IMR-90 (cell line): ENCODE measurements around the gene ALAS1. TPM values are rescaled to one million over a fixed set of nuclear protein-coding genes. Genes with fewer than 3 reads are reported as not detected.

Experiments
- ATAC-seq: fragments of 200-7000 bp; cut with Tn5 transposase; 2 replicates; pipeline ENCODE4 v1.9.1; 2020; ENCODE audit warnings: low read depth, mild to moderate bottlenecking, moderate library complexity
- BruUV-seq: library from RNA; stranded (reverse); fragments of 400-500 nt; replicated peaks from 2 replicates; lab custom pipeline; 2021; lab: Mats Ljungman, UMichigan
- CTCF ChIA-PET: fragments of 300-600 bp; formaldehyde crosslinking; extraction: SDS; loops from one replicate; lab custom pipeline; 2021; ENCODE audit warnings: antibody characterized with exemption; lab: Yijun Ruan, JAX
- POLR2A ChIA-PET: fragments of 300-600 bp; sonication (Branson Sonifier 250); formaldehyde crosslinking; loops from one replicate; lab custom pipeline; 2022; ENCODE audit warnings: antibody characterized with exemption; ENCODE audit not compliant: unreplicated experiment; lab: Charles Lee
- DNase-seq: peaks from one replicate; pipeline ENCODE4 v3.0.0; 2013
- H2AFZ ChIP-seq: replicated peaks from 2 replicates; pipeline ENCODE3; 2013; ENCODE audit warnings: low read length, mild to moderate bottlenecking; ENCODE audit not compliant: poor library complexity
- H2AK5ac ChIP-seq: 2 replicates; pipeline ENCODE4 v1.6.1; 2013; ENCODE audit warnings: low read depth, low read length, inconsistent platforms
- H2AK9ac ChIP-seq: replicated peaks from 2 replicates; pipeline ENCODE3; 2013; ENCODE audit warnings: mild to moderate bottlenecking, low read depth, low read length, moderate library complexity; ENCODE audit not compliant: poor library complexity
- H2BK120ac ChIP-seq: 2 replicates; pipeline ENCODE4 v1.6.1; 2013; ENCODE audit warnings: low read depth, low read length, inconsistent platforms
- H2BK15ac ChIP-seq: 3 replicates; pipeline ENCODE4 v1.6.1; 2013; ENCODE audit warnings: low read depth, low read length, inconsistent platforms
- H2BK20ac ChIP-seq: 2 replicates; pipeline ENCODE4 v1.6.1; 2013; ENCODE audit warnings: low read depth, mild to moderate bottlenecking, inconsistent platforms, low read length, moderate library complexity
- H2BK5ac ChIP-seq: 2 replicates; pipeline ENCODE4 v1.6.1; 2013; ENCODE audit warnings: mild to moderate bottlenecking, low read depth, low read length, inconsistent platforms; ENCODE audit not compliant: poor library complexity, severe bottlenecking
- H3K14ac ChIP-seq: replicated peaks from 2 replicates; pipeline ENCODE4 v1.6.1; 2013; ENCODE audit warnings: low read depth, low read length, inconsistent platforms
- H3K18ac ChIP-seq: 2 replicates; pipeline ENCODE4 v1.6.1; 2013; ENCODE audit warnings: low read depth, low read length, control low read depth
- H3K23ac ChIP-seq: 2 replicates; pipeline ENCODE4 v1.6.1; 2013; ENCODE audit warnings: low read depth, low read length, inconsistent platforms
- H3K27ac ChIP-seq: 2 replicates; pipeline ENCODE4 v1.5.1; 2013; ENCODE audit warnings: mild to moderate bottlenecking, control low read depth, low read length; ENCODE audit not compliant: insufficient read depth
- H3K27me3 ChIP-seq: 2 replicates; pipeline ENCODE4 v1.6.1; 2013; ENCODE audit warnings: low read length; ENCODE audit not compliant: control insufficient read depth, insufficient read depth
- H3K36me3 ChIP-seq: 2 replicates; pipeline ENCODE4 v1.6.1; 2013; ENCODE audit warnings: low read length, mixed read lengths; ENCODE audit not compliant: control insufficient read depth, insufficient read depth
- H3K4ac ChIP-seq: 2 replicates; pipeline ENCODE4 v1.6.1; 2013; ENCODE audit warnings: low read depth, low read length, inconsistent platforms
- H3K4me1 ChIP-seq: 2 replicates; pipeline ENCODE4 v1.6.1; 2013; ENCODE audit warnings: low read length, mixed read lengths; ENCODE audit not compliant: control insufficient read depth, insufficient read depth
- H3K4me2 ChIP-seq: 2 replicates; pipeline ENCODE4 v1.6.1; 2013; ENCODE audit warnings: low read depth, mild to moderate bottlenecking, control low read depth, low read length, moderate library complexity
- H3K4me3 ChIP-seq: 2 replicates; pipeline ENCODE4 v1.5.1; 2013; ENCODE audit warnings: low read depth, mild to moderate bottlenecking, control low read depth, low read length, moderate library complexity; ENCODE audit not compliant: insufficient read depth
- H3K56ac ChIP-seq: 2 replicates; pipeline ENCODE4 v1.6.1; 2013; ENCODE audit warnings: low read length, inconsistent platforms; ENCODE audit not compliant: insufficient read depth; ENCODE audit errors: extremely low read depth
- H3K79me1 ChIP-seq, 2 experiments: 2 replicates each; pipeline ENCODE4 v1.6.1; 2013; ENCODE audit warnings: low read length in 2 of 2, inconsistent platforms in 1 of 2, low read depth in 1 of 2
- H3K9ac ChIP-seq: 2 replicates; pipeline ENCODE4 v1.6.1; 2013; ENCODE audit warnings: low read depth, low read length, control low read depth
- H3K9me1 ChIP-seq: 2 replicates; pipeline ENCODE4 v1.6.1; 2013; ENCODE audit warnings: low read length, inconsistent platforms; ENCODE audit not compliant: insufficient read depth
- H3K9me3 ChIP-seq: 2 replicates; pipeline ENCODE4 v1.6.1; 2013; ENCODE audit warnings: low read length; ENCODE audit not compliant: control insufficient read depth, insufficient read depth
- H4K20me1 ChIP-seq: 2 replicates; pipeline ENCODE4 v1.6.1; 2013; ENCODE audit warnings: low read length, inconsistent platforms; ENCODE audit not compliant: insufficient read depth
- H4K5ac ChIP-seq: 2 replicates; pipeline ENCODE4 v1.6.1; 2013; ENCODE audit warnings: mild to moderate bottlenecking, low read depth, low read length, control low read depth
- H4K8ac ChIP-seq, 2 experiments: 2 replicates each; pipeline ENCODE4 v1.6.1; 2013; ENCODE audit warnings: low read depth in 2 of 2, low read length in 2 of 2, control low read depth in 1 of 2, inconsistent platforms in 1 of 2
- H4K91ac ChIP-seq: 2 replicates; pipeline ENCODE4 v1.6.1; 2013; ENCODE audit warnings: low read depth, low read length, inconsistent platforms; ENCODE audit not compliant: insufficient read depth
- BHLHE40 ChIP-seq: fragments of 150-350 bp; IDR thresholded peaks from 2 replicates; pipeline ENCODE4 v1.6.1; 2016; ENCODE audit warnings: mild to moderate bottlenecking, low read depth, low read length
- CEBPB ChIP-seq: IDR thresholded peaks from 2 replicates; pipeline ENCODE4 v1.6.1; 2012; ENCODE audit warnings: low read depth, low read length, improper control_type of control experiment
- CTCF ChIP-seq: conservative IDR thresholded peaks from 2 replicates; pipeline ENCODE4 v1.5.1; 2012; ENCODE audit warnings: mild to moderate bottlenecking, low read depth, low read length, improper control_type of control experiment
- ELK1 ChIP-seq: fragments of 150-350 bp; IDR thresholded peaks from 2 replicates; pipeline ENCODE4 v1.6.1; 2016; ENCODE audit warnings: low read depth, mild to moderate bottlenecking, low read length, moderate library complexity, borderline replicate concordance
- FOS ChIP-seq: fragments of 150-350 bp; IDR thresholded peaks from 2 replicates; pipeline ENCODE4 v1.6.1; 2016; ENCODE audit warnings: low read depth, low read length
- MAZ ChIP-seq: IDR thresholded peaks from 2 replicates; pipeline ENCODE4 v1.6.1; 2012; ENCODE audit warnings: low read depth, mild to moderate bottlenecking, low read length, improper control_type of control experiment, moderate library complexity, borderline replicate concordance
- MXI1 ChIP-seq: IDR thresholded peaks from 2 replicates; pipeline ENCODE4 v1.6.1; 2012; ENCODE audit warnings: low read depth, mild to moderate bottlenecking, low read length, moderate library complexity, borderline replicate concordance
- NFE2L2 ChIP-seq: fragments of 150-350 bp; IDR thresholded peaks from 2 replicates; pipeline ENCODE4 v1.6.1; 2016; ENCODE audit warnings: low read depth, mild to moderate bottlenecking, low read length
- POLR2A ChIP-seq: IDR thresholded peaks from 2 replicates; pipeline ENCODE4 v1.6.1; 2012; ENCODE audit warnings: mild to moderate bottlenecking, low read depth, low read length
- RAD21 ChIP-seq: IDR thresholded peaks from 2 replicates; pipeline ENCODE4 v1.6.1; 2012; ENCODE audit warnings: low read length, improper control_type of control experiment
- RCOR1 ChIP-seq: IDR thresholded peaks from 2 replicates; pipeline ENCODE4 v1.6.1; 2012; ENCODE audit warnings: mild to moderate bottlenecking, low read length, improper control_type of control experiment; ENCODE audit not compliant: insufficient replicate concordance
- RFX5 ChIP-seq: IDR thresholded peaks from 2 replicates; pipeline ENCODE4 v1.8.0; 2012; ENCODE audit warnings: low read depth, mild to moderate bottlenecking, low read length, moderate library complexity
- SMC3 ChIP-seq: fragments of 150-350 bp; IDR thresholded peaks from 2 replicates; pipeline ENCODE4 v1.6.1; 2016; ENCODE audit warnings: low read depth, mild to moderate bottlenecking, antibody characterized with exemption, low read length, moderate library complexity
- USF2 ChIP-seq: fragments of 150-350 bp; IDR thresholded peaks from 2 replicates; pipeline ENCODE4 v1.6.1; 2017; ENCODE audit warnings: mild to moderate bottlenecking, antibody characterized with exemption, low read length, low read depth
- WGBS, 2 experiments: methylation state at CpG; one replicate each; pipeline versions ENCODE4 v1.1.5 to v1.1.7; 2013; ENCODE audit warnings: missing lambda C conversion rate in 2 of 2; ENCODE audit not compliant: insufficient read length in 1 of 2; ENCODE audit errors: extremely low coverage in 2 of 2; 5-methylcytosine and 5-hydroxymethylcytosine counted together
- dilution Hi-C: fragments of 300-500 bp; cut with HindIII; formaldehyde crosslinking; loops from one replicate; pipeline ENCODE4 v1.14.3; 2018; ENCODE audit warnings: low sequenced_read_pairs; ENCODE audit not compliant: unreplicated experiment
- in situ Hi-C: fragments of 300-500 bp; cut with MboI; formaldehyde crosslinking; loops from 3 replicates; pipeline ENCODE4 v1.14.3; 2019; ENCODE audit warnings: low sequenced_read_pairs, inconsistent platforms, mixed read lengths
- intact Hi-C: fragments of 100-400 bp; cut with micrococcal nuclease; formaldehyde crosslinking; loops from 2 replicates; pipeline ENCODE4 v1.10.0; 2022
- polyA plus RNA-seq, 3 experiments: library from polyadenylated mRNA; depleted of rRNA; stranded (reverse); fragments of >200 nt; gene quantifications; 2 replicates each; pipeline ENCODE4 v1.2.3, GENCODE V29; 2012; ENCODE audit warnings: low replicate concordance in 1 of 3
- total RNA-seq: library from RNA; depleted of rRNA; stranded (reverse); fragments of >200 nt; gene quantifications from 2 replicates; pipeline ENCODE4 v1.2.3, GENCODE V29; 2012

The ALAS1 gene
- total and polyA plus RNA-seq, 2 of the 4 experiments (the other 2 are of a cell fraction) = 32.8 to 47.2 TPM

GRCh38 chr3:52223449-52224408 is 25.8 kb downstream of the ALAS1 start:
- Histone ChIP-seq H3K4me3 (no peak overlapping the region), H3K4me2 (no peak overlapping the region), H2AK5ac (no peak overlapping the region), H3K79me1 (no peaks in the 10 kb centered on the region), H4K8ac (no peak overlapping the region), H3K9me1 (no peaks in the 10 kb centered on the region), H4K5ac (no peak overlapping the region), H3K9me3 (no peaks in the 10 kb centered on the region), H3K4ac (no peak overlapping the region), H2BK5ac (no peak overlapping the region), H2BK120ac (no peak overlapping the region), H2BK15ac (no peak overlapping the region), H3K23ac (no peak overlapping the region), H4K91ac (no peak overlapping the region), H3K56ac (no peak overlapping the region), H4K20me1 (0 out of 2 replicates have a peak, but pooled peaks cover 4% of the 10 kb centered on the region), H3K36me3 (peaks cover 7% of the 10 kb centered on the region; the same call in 1 of the 2 replicates), H2BK20ac (no peak overlapping the region), H2AK9ac (no peak overlapping the region), H3K27me3 (no peaks in the 10 kb centered on the region), H2AFZ (no peak overlapping the region), H3K9ac (no peak overlapping the region), H3K18ac (no peak overlapping the region), H3K14ac (no peak overlapping the region), H3K4me1 (no peaks in the 10 kb centered on the region), H3K27ac (no peak overlapping the region)
- ChIA-PET CTCF (interaction anchor here (1.2 kb wide), 1 partner anchor 17 kb away, joined by 3 read pairs; no protein-coding TSS in a partner anchor), POLR2A (no interaction called here)
- in situ Hi-C loops = no loop called here
- intact Hi-C loops = loop anchor here (5.0 kb wide), 1 partner anchor 224 kb away; the partner anchor contains the start of gene SEMA3G
- dilution Hi-C loops = no loop called here
- WGBS, 2 experiments = 85% methylated on average over 9 of the region's 32 CpGs; no CpG with 5 or more reads in 1 of the 2 experiments
- BruUV-seq = no TSS peak
- DNase-seq = no peak
- no peak for ATAC-seq
- no peak for TF ChIP-seq MAZ
- TF ChIP-seq ELK1 = no peak
- TF ChIP-seq RCOR1 = no peak
- no peak for TF ChIP-seq USF2
- no peak for TF ChIP-seq RFX5
- TF ChIP-seq SMC3 = no peak
- no peak for TF ChIP-seq MXI1
- TF ChIP-seq NFE2L2 = no peak
- TF ChIP-seq POLR2A = no peak
- TF ChIP-seq RAD21 = no peak
- no peak for TF ChIP-seq FOS
- TF ChIP-seq CEBPB = no peak
- no peak for TF ChIP-seq BHLHE40
- no peak for TF ChIP-seq CTCF
